OCI-LY1 (cell line): ENCODE data around the gene GABRG3.

Source experiments
- H2AFZ ChIP-seq: fragments of 200-600 bp; sonication (generic), shearing (Covaris generic); 2 replicates; pipeline ENCODE4 v1.6.0; 2014; ENCODE audit warnings: antibody characterized with exemption, mild to moderate bottlenecking, low read length
- H3F3A ChIP-seq: fragments of 200-600 bp; sonication (generic), shearing (Covaris generic); 2 replicates; pipeline ENCODE4 v1.6.0; 2014; ENCODE audit warnings: mild to moderate bottlenecking, antibody characterized with exemption, low read length, moderate library complexity; ENCODE audit not compliant: insufficient read depth
- H3K27ac ChIP-seq: fragments of 200-600 bp; sonication (generic); 2 replicates; pipeline ENCODE4 v1.5.1; 2014; ENCODE audit warnings: low read length, mixed run types, mild to moderate bottlenecking, low read depth; ENCODE audit not compliant: poor library complexity, severe bottlenecking
- H3K27me3 ChIP-seq: fragments of 200-600 bp; sonication (generic); 2 replicates; pipeline ENCODE4 v1.6.0; 2014; ENCODE audit warnings: antibody characterized with exemption, mild to moderate bottlenecking, low read length, moderate library complexity; ENCODE audit not compliant: insufficient read depth
- H3K36me3 ChIP-seq: fragments of 200-600 bp; sonication (generic); 2 replicates; pipeline ENCODE4 v1.6.1; 2014; ENCODE audit warnings: mild to moderate bottlenecking, antibody characterized with exemption, low read length, moderate library complexity, mixed read lengths; ENCODE audit not compliant: insufficient read depth
- H3K4me1 ChIP-seq: fragments of 200-600 bp; sonication (generic); 2 replicates; pipeline ENCODE4 v1.5.1; 2014; ENCODE audit warnings: mild to moderate bottlenecking, low read length, moderate library complexity; ENCODE audit not compliant: insufficient read depth, severe bottlenecking
- H3K4me2 ChIP-seq: fragments of 200-600 bp; sonication (generic), shearing (Covaris generic); 2 replicates; pipeline ENCODE4 v1.6.1; 2014; ENCODE audit warnings: low read length
- H3K4me3 ChIP-seq: fragments of 200-600 bp; sonication (generic); 2 replicates; pipeline ENCODE4 v1.5.1; 2014; ENCODE audit warnings: low read length, low read depth, mild to moderate bottlenecking, mixed read lengths; ENCODE audit not compliant: poor library complexity, severe bottlenecking
- H3K79me2 ChIP-seq: fragments of 200-600 bp; shearing (Covaris generic); 2 replicates; pipeline ENCODE4 v1.6.1; 2016; ENCODE audit warnings: mixed run types, low read length, mixed read lengths; ENCODE audit not compliant: insufficient read depth
- H3K9ac ChIP-seq: fragments of 200-600 bp; sonication (generic), shearing (Covaris generic); 2 replicates; pipeline ENCODE4 v1.6.1; 2014; ENCODE audit warnings: mild to moderate bottlenecking, low read length, mixed read lengths
- H3K9me2 ChIP-seq: fragments of 200-600 bp; sonication (generic), shearing (Covaris generic); 2 replicates; pipeline ENCODE4 v1.6.1; 2014; ENCODE audit warnings: low read depth, mild to moderate bottlenecking, low read length, mixed read lengths
- H3K9me3 ChIP-seq: fragments of 200-600 bp; shearing (Covaris generic); 2 replicates; pipeline ENCODE4 v1.6.1; 2014; ENCODE audit warnings: low read length, mixed read lengths
- H4K20me1 ChIP-seq: fragments of 200-600 bp; sonication (generic), shearing (Covaris generic); 2 replicates; pipeline ENCODE4 v1.6.0; 2016; ENCODE audit warnings: mild to moderate bottlenecking, low read length; ENCODE audit not compliant: insufficient read depth
- EZH2 ChIP-seq: fragments of 200-600 bp; sonication (generic), shearing (Covaris generic); IDR thresholded peaks from 2 replicates; pipeline ENCODE4 v1.8.0; 2017; ENCODE audit warnings: borderline replicate concordance, mixed run types, mild to moderate bottlenecking, antibody characterized with exemption, low read length, moderate library complexity, mixed read lengths
- TF ChIP-seq, protein P1 (sequence below): fragments of 200-600 bp; sonication (generic), shearing (Covaris generic); IDR thresholded peaks from 2 replicates; pipeline ENCODE4 v1.5.1; 2017; ENCODE audit warnings: mild to moderate bottlenecking, antibody characterized with exemption, low read length, moderate library complexity, mixed read lengths

The GABRG3 gene

DNA sequence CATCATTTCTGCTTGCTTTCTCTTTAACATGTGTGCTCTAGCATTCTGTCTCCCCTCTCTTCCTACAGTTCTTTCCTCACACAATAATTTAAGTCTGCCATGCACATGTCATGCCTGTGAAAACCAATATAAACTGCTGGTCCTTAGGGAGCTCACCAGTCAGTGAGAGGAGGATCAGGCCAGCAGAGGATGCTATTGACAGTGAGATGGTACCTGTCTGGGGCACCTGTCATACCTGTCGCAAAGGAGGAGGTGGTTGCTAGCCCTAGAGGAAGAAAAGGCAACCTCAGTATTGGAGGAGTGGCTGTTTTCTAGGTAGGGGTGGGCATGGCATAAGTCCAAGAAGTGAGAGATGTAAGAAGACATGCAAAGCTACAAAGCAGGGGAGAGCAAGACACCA is 194.6 kb downstream of the GABRG3 start:
- Histone ChIP-seq H2AFZ (no peak overlapping the region), H3K27ac (no peak overlapping the region), H3K9me2 (no peaks in the 10 kb centered on the region), H3K36me3 (no peaks in the 10 kb centered on the region), H3K4me3 (no peak overlapping the region), H3K27me3 (no peaks in the 10 kb centered on the region), H4K20me1 (no peaks in the 10 kb centered on the region), H3K4me1 (no peaks in the 10 kb centered on the region), H3F3A (no peaks in the 10 kb centered on the region), H3K79me2 (no peaks in the 10 kb centered on the region), H3K9me3 (no peaks in the 10 kb centered on the region), H3K4me2 (no peak overlapping the region), H3K9ac (no peak overlapping the region)
- TF ChIP-seq, protein P1, sequence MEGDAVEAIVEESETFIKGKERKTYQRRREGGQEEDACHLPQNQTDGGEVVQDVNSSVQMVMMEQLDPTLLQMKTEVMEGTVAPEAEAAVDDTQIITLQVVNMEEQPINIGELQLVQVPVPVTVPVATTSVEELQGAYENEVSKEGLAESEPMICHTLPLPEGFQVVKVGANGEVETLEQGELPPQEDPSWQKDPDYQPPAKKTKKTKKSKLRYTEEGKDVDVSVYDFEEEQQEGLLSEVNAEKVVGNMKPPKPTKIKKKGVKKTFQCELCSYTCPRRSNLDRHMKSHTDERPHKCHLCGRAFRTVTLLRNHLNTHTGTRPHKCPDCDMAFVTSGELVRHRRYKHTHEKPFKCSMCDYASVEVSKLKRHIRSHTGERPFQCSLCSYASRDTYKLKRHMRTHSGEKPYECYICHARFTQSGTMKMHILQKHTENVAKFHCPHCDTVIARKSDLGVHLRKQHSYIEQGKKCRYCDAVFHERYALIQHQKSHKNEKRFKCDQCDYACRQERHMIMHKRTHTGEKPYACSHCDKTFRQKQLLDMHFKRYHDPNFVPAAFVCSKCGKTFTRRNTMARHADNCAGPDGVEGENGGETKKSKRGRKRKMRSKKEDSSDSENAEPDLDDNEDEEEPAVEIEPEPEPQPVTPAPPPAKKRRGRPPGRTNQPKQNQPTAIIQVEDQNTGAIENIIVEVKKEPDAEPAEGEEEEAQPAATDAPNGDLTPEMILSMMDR, result no peak
- TF ChIP-seq EZH2, result no peak

DNA sequence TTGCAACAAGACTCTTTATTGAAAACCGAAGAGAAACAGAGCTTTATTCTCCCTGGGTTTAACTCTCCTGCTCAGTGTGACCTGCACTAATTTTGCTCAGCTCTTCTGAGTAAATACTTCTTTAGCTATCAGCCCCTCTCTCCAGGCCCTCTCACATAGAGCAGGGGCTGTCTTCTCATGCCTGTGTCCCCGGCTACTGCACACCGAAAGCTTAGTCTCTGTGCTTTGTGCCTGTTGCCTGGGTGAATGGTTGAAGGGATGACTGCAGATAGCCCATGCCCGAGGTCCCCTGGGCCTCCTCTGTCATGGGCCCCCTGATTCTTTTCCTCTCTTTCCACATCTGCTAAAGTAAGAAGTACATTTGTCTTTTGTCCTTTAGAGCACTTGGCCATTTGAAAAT is 195.9 kb downstream of the GABRG3 start:
- H3F3A ChIP-seq, result no peaks in the 10 kb centered on the region
- TF ChIP-seq, protein P1, result no peak
- TF ChIP-seq EZH2, result no peak

DNA sequence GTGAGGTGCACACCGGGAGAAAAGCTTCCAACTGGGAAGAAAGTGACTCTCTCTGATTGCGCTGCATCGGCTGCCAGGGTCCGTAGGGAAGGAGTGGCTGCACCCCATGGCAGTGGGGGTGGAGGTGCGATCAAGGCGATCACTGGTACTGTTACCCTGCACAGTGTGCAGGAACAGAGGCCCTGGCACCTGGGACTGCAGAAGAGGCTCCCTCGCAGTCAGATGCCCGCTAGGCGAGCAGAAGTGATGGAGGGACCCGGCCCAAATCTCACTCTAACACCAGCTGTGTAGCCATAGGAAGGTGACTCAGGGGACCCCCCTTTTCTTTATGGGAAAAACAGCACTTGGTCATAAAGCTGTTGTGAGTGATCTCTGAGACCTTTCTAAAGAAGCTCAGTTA is 196.8 kb downstream of the GABRG3 start:
- no peaks in the 10 kb centered on the region for H3K36me3 ChIP-seq
- no peaks in the 10 kb centered on the region for H3F3A ChIP-seq
- no peak for TF ChIP-seq EZH2
- H2AFZ ChIP-seq, result no peak overlapping the region
- no peaks in the 10 kb centered on the region for H3K9me2 ChIP-seq
- H3K79me2 ChIP-seq, result no peaks in the 10 kb centered on the region
- H3K27ac ChIP-seq, result no peak overlapping the region
- H3K9me3 ChIP-seq, result no peaks in the 10 kb centered on the region
- no peaks in the 10 kb centered on the region for H3K27me3 ChIP-seq
- H3K4me3 ChIP-seq, result no peak overlapping the region
- no peak overlapping the region for H3K9ac ChIP-seq
- no peak overlapping the region for H3K4me2 ChIP-seq
- H3K4me1 ChIP-seq, result no peaks in the 10 kb centered on the region
- H4K20me1 ChIP-seq, result no peaks in the 10 kb centered on the region

More for the DNA sequence above, 195.9 kb downstream of the GABRG3 start:
- Histone ChIP-seq H3K27me3 (no peaks in the 10 kb centered on the region), H4K20me1 (no peaks in the 10 kb centered on the region), H3K27ac (no peak overlapping the region), H3K9ac (no peak overlapping the region), H2AFZ (no peak overlapping the region), H3K9me2 (no peaks in the 10 kb centered on the region), H3K9me3 (no peaks in the 10 kb centered on the region), H3K4me2 (no peak overlapping the region), H3K4me1 (no peaks in the 10 kb centered on the region), H3K4me3 (no peak overlapping the region), H3K36me3 (no peaks in the 10 kb centered on the region), H3K79me2 (no peaks in the 10 kb centered on the region)

DNA sequence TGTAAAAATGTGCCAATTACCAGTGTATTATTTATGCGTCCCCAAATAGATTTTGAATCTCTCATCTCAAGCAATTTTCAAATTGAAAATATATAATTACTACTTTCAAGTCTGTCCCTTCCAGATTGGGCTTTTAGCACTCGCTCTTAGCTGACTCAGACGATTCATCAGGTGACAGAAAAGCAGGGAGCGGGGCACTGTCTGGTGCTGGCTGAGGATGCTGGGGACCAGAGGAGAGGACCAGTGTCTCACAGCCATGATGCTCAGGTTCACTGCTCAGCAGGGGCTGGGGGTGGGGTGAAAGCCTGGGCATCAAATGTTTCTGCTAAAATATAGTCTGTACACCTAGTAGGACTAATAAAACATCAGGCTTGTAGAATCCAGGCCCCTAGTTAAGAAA is 199.9 kb downstream of the GABRG3 start:
- Histone ChIP-seq H3K27me3 (no peaks in the 10 kb centered on the region), H3K9me2 (no peaks in the 10 kb centered on the region), H3K4me1 (no peaks in the 10 kb centered on the region), H3K4me2 (no peak overlapping the region), H3K9ac (no peak overlapping the region), H3K36me3 (no peaks in the 10 kb centered on the region), H3K79me2 (no peaks in the 10 kb centered on the region), H4K20me1 (no peaks in the 10 kb centered on the region), H3F3A (no peaks in the 10 kb centered on the region), H3K9me3 (no peaks in the 10 kb centered on the region), H3K27ac (no peak overlapping the region), H2AFZ (no peak overlapping the region), H3K4me3 (no peak overlapping the region)
- TF ChIP-seq, protein P1, result no peak
- TF ChIP-seq EZH2, result no peak
